Peyer's patch (tissue), 4 donors: ENCODE results near the gene DHX32. TPM values are rescaled to one million over a fixed set of nuclear protein-coding genes. Genes with fewer than 3 reads are reported as not detected.

Experiments used
- DNase-seq, 3 donors: peaks; one replicate each; pipeline ENCODE4 v3.0.0-alpha.2; 2017 to 2019
- H3K27ac ChIP-seq, 4 donors: fragments of 200-600 bp; sonication (generic); one replicate each; pipeline ENCODE4 v1.5.1; 2016 to 2019
- H3K27me3 ChIP-seq, 2 donors: fragments of 200-600 bp; sonication (generic); one replicate each; pipeline ENCODE4 v1.5.1; 2019
- H3K36me3 ChIP-seq, 3 donors: fragments of 200-600 bp; sonication (generic); one replicate each; pipeline ENCODE4 v1.5.1; 2016 to 2019
- H3K4me1 ChIP-seq, 4 donors: fragments of 200-600 bp; sonication (generic); one replicate each; pipeline ENCODE4 v1.5.1; 2016 to 2019
- H3K4me3 ChIP-seq, 4 donors: fragments of 200-600 bp; sonication (generic); 1 replicate in 3 of 4; 2 replicates in 1 of 4; pipeline ENCODE4 v1.5.1; 2016 to 2019; ENCODE audit warnings: mild to moderate bottlenecking in 1 of 4
- H3K9me3 ChIP-seq, 4 donors: fragments of 200-600 bp; sonication (generic); one replicate each; pipeline ENCODE4 v1.5.1; 2016 to 2019; ENCODE audit warnings: mild to moderate bottlenecking in 1 of 4
- CTCF ChIP-seq, 6 experiments: fragments of 450-650 bp in 4 of 6; fragments of 200-600 bp in 2 of 6; sonication (generic) in 1 of 6; IDR thresholded peaks; one replicate each; pipeline ENCODE4 v1.5.1; 2017 to 2019; ENCODE audit warnings: antibody characterized with exemption in 6 of 6, mild to moderate bottlenecking in 3 of 6, moderate library complexity in 1 of 6
- POLR2A ChIP-seq, 2 donors: fragments of 450-650 bp; IDR thresholded peaks; one replicate each; pipeline ENCODE4 v1.5.1; 2017; ENCODE audit warnings: antibody characterized with exemption in 2 of 2, mild to moderate bottlenecking in 2 of 2, moderate library complexity in 2 of 2
- total RNA-seq, 4 donors: library from RNA; depleted of rRNA; stranded (reverse); fragments of >200 nt; gene quantifications; one replicate each; pipeline ENCODE4 v1.1.0, GENCODE V29; 2016

Gene DHX32
- total RNA-seq, 4 donors from 2014 or later = 23.9 to 36.3 (median 28.0) TPM

DNA sequence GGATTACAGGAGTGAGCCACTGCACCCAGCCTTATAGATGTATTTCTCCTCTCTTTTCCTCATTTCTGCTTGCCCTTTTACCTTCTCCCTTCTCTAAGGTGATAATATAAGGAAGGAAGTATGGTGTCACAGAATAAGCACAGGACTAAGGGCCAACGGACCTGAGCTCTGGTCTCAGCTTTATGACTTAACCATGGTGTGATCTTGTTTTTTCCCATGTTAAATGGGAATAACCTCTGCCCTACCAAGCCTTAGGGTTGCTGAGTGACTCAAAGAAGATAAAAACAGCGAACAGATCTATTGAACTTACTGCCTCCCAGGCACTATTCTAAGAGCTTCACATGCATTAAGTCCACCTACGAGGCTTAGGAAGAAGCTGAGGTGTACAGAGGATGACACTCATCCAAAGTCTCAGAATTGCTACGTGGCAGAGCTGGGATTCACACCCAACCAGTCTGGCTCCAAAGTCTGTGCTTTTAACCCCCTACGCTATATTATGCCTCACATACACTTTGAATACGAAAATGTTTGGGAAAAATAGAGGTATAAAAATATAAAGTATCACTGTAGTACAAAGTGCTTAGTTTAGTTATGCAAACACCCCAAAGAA lies 63.6 kb downstream of the DHX32 start:
- Histone ChIP-seq H3K27me3 (no peaks in the 10 kb centered on the region), H3K4me1 (peaks cover 0 to 10% (median 3%) of the 10 kb centered on the region in 4 donors), H3K36me3 (peaks cover 0 to 32% (median 0%) of the 10 kb centered on the region in 3 donors), H3K27ac (no peak overlapping the region), H3K4me3 (no peak overlapping the region), H3K9me3 (no peaks in the 10 kb centered on the region)
- TF ChIP-seq CTCF (IDR thresholded peaks at IDR 0.05) (no peak), POLR2A (IDR thresholded peaks at IDR 0.05) (no peak)
- no peak for DNase-seq

GRCh38 chr10:125816548-125816947 lies 64.5 kb downstream of the DHX32 start:
- Histone ChIP-seq H3K4me3 (no peak overlapping the region), H3K9me3 (no peaks in the 10 kb centered on the region), H3K36me3 (peaks cover 0 to 32% (median 0%) of the 10 kb centered on the region in 3 donors), H3K27ac (no peak overlapping the region), H3K4me1 (peaks cover 0 to under 1% (median 0%) of the 10 kb centered on the region in 4 donors), H3K27me3 (no peaks in the 10 kb centered on the region)
- DNase-seq = no peak
- TF ChIP-seq POLR2A (IDR thresholded peaks at IDR 0.05) = no peak
- no peak for TF ChIP-seq CTCF (IDR thresholded peaks at IDR 0.05)

GRCh38 chr10:125815764-125816163 lies 65.3 kb downstream of the DHX32 start:
- H3K27ac ChIP-seq = no peak overlapping the region
- H3K9me3 ChIP-seq = no peaks in the 10 kb centered on the region
- no peaks in the 10 kb centered on the region for H3K27me3 ChIP-seq
- H3K4me3 ChIP-seq = no peak overlapping the region
- no peak for DNase-seq
- no peaks in the 10 kb centered on the region for H3K4me1 ChIP-seq
- TF ChIP-seq CTCF (IDR thresholded peaks at IDR 0.05) = no peak
- no peak for TF ChIP-seq POLR2A (IDR thresholded peaks at IDR 0.05)
- peaks cover 0 to 35% (median 0%) of the 10 kb centered on the region in 3 donors for H3K36me3 ChIP-seq

DNA sequence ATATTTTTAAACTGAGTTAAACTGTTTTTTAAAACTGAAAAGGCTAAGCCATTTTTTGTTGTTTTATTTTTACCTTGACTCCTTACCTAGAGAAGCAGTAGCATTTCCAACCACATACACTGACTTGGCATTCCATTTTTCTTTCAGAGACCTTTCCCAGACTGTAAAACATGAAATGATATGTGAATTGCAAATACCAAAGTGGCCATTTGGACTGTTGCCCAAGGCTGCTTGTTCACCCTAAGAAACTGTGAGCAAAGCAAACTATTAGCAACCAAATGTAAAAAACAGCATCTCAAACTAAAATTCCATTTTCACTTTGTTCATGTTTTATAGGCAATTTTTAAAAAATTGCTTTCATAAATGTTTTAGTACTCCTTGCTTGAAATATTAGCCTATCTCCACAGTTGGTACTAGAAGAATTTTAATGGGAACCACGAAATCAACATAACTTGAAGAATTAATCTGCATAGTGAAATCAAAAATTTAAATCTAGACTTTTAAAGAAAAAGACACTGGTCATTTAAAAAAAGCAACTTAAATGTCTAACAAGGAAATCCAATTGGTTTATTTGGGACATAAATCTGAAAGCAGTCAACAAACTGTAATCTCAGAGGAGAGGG lies 68.9 kb downstream of the DHX32 start:
- no peak overlapping the region for H3K4me3 ChIP-seq
- no peak for DNase-seq
- peaks cover 0 to 51% (median 0%) of the 10 kb centered on the region in 3 donors for H3K36me3 ChIP-seq
- no peaks in the 10 kb centered on the region for H3K27me3 ChIP-seq
- no peak overlapping the region for H3K27ac ChIP-seq
- H3K4me1 ChIP-seq = no peaks in the 10 kb centered on the region
- H3K9me3 ChIP-seq = no peaks in the 10 kb centered on the region
- TF ChIP-seq POLR2A (IDR thresholded peaks at IDR 0.05) (no peak), CTCF (IDR thresholded peaks at IDR 0.05) (no peak)

- TF ChIP-seq CTCF (IDR thresholded peaks at IDR 0.05) = no peak
- TF ChIP-seq POLR2A (IDR thresholded peaks at IDR 0.05) = no peak
- H3K27me3 ChIP-seq = no peaks in the 10 kb centered on the region
- H3K27ac ChIP-seq = no peak overlapping the region
- H3K4me3 ChIP-seq = no peak overlapping the region
- H3K36me3 ChIP-seq = peaks cover 0 to 60% (median 0%) of the 10 kb centered on the region in 3 donors
- H3K9me3 ChIP-seq = no peaks in the 10 kb centered on the region
- H3K4me1 ChIP-seq = no peaks in the 10 kb centered on the region
- DNase-seq = no peak
These were observed 69.8 kb downstream of the DHX32 start for GRCh38 chr10:125811251-125811650.
